NCI-H82 treated with DMSO at 0.1 percent for 48 hours (cell line): Measurements from ENCODE around the gene GADL1.

Experiments
- DNase-seq: peaks from one replicate; lab custom pipeline; 2025; ENCODE audit not compliant: unreplicated experiment; lab: John Stamatoyannopoulos, UW

The GADL1 gene

DNA sequence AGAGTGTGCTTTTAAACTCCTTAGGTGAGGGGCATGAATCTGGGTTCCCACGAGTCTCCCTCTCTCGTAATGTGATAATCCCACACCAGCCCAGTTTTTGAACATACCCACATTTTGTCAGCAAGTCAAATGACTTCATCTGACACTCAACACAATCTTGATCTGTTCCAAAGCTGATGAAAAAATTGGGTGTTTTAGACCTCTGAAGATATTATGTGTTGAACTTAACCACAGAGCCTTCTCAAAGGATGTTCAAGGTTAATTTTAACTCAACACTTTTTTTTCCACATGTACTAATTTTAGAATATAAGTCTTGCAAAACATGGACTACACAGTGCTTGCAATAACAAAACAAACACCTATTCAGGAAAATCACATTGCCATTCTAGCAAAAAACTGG, 164.9 kb downstream of the GADL1 start:
- no peak for DNase-seq

DNA sequence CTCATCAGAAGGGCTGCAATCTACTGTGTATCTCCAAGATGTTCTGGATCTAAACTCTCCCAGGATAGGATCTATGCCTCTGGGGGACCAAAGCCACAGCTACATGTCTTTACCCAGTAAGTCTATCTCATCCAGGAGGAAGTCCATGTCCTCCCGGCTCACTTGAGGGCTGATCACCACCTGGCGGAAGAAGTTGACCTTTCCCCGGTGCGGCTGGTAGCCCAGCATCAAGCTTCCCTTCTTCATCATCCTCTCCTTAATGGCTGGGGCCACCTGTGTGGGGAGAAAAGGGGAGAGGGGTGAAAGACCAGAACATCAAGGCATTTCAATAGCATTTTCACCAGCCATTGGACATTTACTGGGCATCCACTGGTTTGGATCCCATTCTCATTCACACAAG, 166.3 kb downstream of the GADL1 start:
- no peak for DNase-seq

DNA sequence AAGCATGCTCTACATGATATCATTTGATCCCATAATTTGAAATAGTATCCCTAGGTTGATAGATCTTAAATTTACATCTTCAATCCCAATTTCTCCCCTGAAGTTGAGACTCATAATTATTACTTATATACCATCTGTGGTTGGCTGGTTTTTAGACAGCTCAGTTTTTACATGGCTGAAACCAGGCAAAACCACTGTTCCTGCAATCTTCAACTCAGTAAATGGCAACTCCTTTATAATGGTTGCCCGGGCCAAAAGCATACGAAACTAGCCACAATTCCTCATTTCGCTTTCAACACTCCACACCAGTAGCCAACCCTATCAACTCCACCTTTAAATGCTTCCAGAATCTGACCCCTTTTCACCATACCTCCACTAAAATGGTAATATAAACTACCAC, 169.6 kb downstream of the GADL1 start:
- DNase-seq, result no peak

DNA sequence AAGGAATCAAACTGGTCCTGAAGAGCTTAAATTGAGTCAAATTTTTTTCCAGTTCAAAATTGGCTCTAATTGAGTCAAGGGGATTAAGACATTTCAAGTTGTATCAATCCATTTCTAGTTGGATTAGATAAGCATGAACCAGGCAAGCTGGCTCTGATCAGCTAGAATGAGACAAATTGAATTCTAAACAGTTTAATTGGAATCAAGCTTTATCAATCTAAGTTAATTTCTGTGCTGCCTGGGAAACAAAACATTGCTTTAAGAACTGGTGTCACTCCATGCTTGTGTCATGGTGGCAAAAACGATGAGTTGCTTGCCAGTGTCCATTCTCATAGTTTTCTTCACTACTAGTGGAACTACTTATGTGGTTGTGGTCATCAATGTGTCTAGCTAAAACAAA, 171.2 kb downstream of the GADL1 start:
- no peak for DNase-seq

DNA sequence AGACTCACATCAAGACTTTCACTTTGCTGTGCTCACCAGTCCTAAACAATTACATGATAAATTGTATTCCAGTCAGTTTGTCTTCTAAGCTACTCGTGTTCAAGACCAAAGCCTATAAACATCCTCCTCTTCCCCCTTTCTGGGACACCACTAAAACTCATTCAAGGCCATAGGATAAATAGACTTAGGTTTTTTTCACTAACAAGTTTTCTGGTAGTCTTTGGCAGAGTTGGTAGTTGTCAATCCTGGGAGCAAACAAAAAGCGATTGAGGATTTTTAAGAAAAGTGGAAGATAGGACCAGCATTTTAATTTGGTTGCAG, 173.2 kb downstream of the GADL1 start:
- no peak for DNase-seq

DNA sequence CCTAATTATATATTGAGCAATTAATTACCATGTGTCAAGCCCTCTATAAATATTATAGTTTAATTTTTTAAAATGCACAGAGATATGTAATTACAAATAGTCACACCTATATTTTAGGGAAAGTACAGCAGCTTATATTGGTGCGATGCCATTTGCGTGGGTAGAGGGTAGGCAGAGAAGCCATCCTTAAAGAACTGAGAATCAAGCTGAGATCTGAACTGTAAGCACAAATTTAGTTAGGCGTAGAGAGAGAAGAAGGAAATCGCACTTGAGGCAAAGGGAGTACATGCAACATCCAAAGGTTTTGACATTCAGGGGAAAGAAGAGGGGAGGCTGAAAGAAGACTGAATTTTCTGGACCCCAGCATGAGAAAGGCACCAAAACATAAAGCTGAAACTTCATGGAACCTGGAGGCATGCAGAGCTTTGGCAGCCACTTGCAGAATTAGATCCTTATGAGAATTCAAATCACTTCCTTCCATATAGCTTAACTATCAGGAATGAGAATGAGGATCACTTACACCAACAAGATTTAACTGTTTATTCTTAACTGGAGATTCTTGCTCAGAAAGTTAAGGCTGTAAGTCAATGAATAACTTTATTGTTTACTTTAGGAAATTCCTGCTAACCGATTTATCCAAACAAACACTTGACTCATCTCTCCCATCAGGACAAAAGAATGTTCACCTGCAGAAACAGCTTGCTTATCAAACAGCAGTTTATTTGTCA, 173.7 kb downstream of the GADL1 start:
- DNase-seq, result no peak

DNA sequence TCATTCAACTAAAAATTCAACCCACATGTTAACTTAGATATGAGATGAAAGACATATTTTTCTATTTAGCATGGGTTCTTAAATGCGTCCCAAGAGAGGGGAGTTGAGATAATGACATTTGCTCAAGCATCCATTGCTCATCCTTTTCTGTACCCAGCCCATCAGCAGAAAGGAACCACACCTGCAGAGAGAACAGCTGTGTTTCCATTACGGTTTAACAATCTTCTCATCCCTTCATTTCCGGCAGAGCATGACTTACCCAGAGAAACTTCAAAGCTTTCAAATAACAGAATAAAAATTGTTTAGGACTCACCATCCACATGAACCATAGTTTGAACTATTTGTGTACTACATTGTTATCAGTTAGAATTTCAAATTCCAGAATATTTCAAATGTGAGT, 174.9 kb downstream of the GADL1 start:
- no peak for DNase-seq

DNA sequence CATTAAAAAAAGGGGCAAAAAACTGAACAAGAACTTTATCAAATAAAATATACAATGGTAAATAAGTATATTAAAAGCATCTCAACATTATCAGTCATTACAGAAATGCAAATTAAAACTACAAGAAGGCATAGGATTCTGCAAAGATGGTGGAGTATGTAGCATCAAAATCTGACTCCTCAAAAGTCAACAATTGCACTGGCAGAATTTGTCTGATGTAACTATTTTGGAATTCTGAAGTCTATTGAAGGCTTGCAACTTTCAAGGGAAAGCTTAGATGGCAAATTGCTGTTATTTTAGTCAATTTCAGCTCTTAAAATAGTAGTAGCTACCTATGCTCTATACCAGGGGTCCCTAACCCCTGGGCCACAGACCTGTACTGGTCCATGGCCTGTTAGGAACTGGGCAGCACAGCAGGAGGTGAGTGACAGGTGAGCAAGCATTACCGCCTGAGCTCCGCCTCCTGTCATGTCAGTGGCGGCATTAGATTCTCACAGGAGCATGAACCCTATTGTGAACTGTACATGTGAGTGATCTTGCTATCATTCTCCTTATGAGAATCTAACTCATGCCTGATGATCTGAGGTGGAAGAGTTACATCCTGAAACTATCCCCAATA, 180.5 kb downstream of the GADL1 start:
- DNase-seq, result no peak

DNA sequence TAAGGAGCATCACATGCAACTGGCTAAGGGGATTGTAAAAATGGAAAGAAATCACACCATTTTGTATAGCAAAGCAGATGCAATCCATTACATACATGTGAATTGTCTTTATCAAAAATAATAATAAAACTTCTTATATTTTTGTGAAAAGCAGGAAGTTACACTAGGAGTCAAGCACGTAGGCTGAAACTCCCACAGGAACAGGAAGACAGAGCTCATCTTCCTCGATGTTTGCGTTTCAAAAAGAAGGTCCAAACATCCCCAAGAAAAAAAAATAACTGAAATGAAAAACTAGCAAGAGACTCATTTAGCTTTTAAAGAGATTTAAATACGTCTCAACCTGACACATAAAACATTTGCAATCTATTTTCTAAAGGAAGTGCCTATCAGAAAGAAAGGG, 181.5 kb downstream of the GADL1 start:
- no peak for DNase-seq

DNA sequence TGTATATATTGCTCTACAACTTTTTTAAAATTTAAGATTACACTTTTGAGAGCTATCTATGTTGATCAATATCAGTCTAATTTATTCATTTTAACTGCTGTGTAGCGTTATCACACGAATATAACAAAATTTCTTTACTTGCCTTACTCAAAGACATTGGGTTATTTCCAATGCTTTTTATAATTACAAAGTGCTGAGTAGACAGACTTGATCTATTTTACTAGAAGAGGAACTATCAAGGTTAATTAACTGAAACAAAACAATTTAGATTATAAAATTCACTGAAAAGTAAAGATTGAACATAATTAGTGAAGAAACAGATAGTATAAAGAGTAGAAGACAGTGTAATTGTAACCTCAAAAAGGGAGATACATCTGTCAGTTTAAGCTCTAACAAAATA, 182.6 kb downstream of the GADL1 start:
- no peak for DNase-seq

DNA sequence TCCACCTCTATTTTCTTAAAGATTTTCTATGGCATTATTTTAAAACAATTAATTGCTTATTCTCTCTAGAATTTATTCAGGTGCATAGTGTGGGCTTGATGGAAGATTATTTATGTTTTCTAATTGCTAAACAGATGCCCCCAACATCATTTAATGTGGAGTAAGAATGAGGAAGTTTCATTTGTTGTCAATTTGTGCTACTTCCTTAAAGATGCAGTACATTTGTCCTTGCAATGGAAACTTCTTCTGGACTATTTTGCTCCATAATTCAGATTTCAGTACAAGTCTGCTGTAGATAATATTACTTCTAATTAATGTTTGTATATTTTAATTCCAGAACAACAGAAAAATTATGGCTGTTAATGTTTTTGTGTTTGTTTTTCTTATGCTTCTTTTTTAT, 183.3 kb downstream of the GADL1 start:
- no peak for DNase-seq

DNA sequence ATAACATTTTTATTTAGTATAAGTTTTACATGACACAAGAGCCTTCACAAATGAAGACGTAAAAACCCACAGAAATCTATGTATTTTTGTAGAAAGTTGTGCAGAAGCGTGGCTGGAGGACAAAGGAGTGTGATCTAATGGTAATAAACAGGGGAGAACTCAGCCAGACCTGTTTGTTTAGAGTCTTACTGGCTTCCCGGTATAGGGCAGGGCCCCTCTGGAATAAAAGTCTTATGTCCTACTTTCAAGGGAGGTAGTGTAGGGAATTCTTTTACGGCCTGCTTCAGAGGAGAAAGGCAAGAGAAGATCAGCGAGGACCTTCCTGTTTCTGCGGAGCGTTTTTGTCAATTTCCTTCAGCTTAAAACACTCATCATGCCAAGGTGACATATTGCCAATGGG, 184.4 kb downstream of the GADL1 start:
- no peak for DNase-seq

DNA sequence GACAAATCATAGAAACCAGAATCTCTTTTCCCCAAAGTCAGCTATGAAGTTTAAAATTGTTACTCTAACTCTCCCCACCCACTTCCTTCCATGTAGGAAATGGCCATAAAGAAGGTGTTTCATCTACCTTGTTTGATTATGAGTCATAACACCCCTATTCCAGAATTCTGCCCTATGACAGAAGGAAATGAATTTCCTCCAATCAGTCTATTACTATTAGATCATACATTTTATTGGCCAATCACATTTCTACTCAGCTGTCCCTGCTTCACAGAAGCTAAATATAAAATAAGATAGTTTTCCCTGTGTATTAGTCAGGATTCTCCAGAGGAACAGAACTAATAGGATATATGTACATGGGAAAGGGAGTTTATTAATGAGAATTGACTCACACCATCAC, 186.0 kb downstream of the GADL1 start:
- no peak for DNase-seq

DNA sequence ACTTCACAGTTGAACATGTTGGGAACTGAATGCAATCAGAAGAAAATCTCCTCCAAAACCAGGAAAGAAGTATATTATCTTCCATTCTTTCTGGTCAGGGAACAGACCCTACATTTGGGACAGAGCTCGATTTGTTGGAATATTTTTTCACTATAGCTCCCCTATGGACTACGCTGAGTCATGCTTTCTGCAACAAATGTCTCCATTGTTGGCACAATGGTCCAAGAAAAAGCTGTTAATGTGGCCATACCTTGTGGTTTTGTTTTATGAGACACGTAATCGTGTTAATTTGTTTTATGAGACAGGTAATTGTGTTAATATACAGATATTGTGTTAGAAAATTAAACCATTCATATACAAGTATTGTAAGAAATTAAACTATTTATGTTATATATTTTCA, 186.6 kb downstream of the GADL1 start:
- no peak for DNase-seq

DNA sequence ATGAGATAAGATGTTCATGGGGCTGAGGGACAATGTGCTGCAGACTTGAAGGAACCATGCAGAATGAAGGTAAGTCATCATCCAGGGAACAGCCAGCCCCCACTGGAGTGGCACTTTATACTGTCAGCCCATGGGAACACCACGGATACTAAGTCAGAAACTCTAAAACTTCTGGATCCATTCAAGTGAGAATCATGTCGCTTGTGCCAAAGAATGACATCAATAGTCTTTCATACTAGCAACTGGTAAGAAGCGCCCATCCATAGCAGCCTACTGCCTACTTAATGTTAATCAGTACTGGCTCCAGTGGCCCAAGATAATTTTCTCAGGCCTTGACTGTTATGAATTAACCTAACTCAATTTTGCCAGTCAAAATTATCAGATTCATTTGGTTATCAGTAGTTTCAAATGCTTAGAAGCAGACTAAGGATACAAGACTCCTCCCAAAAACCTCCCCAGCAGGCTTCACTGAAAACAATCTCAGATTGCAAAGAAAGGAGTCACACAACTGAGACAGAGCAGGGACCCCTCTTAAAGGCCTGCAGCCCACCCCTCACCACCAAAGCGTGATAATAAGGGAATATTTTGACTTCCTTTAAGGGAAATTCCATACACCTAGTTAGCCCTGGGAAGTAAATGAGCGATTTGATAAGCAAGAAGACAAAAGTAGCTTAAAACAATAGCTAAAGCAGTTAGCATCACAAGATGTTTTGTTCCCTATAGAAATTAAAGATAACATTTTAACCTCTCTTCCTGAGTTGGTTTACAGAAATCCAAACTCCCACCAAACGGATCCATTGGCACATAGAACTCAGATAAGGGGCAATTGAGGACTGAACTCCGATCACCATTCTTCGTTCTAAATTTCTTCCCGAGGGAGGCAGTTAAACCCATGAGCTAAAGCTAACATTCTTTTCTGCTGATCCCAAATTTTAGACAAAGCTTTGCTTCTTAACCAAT, 189.2 kb downstream of the GADL1 start:
- no peak for DNase-seq

DNA sequence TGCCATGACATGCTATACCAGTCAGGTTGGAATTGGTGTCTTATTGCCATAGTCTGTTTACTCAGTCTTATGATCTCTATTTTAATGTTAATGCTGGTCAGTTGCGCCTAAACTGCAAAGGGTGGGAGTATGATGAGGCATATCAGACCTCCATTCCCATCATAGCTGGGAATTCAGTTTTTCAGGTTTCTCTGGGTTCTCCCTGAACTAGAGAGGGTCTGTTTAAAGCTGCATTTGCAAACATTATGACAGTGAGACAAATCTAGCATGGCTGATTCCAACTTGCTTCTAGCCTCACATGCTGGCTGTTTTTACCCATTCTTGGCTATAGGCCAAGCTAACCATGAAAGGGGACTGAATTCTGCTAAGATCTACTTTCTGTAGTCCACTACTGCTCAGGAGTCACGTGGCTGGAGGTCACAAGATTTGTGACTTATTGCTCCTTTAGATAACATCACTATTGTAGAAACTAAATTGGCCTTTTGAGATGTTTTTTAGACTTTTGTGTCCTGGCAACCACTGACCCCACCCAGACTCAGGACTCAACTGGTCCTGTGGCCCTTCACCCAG, 191.5 kb downstream of the GADL1 start:
- no peak for DNase-seq

DNA sequence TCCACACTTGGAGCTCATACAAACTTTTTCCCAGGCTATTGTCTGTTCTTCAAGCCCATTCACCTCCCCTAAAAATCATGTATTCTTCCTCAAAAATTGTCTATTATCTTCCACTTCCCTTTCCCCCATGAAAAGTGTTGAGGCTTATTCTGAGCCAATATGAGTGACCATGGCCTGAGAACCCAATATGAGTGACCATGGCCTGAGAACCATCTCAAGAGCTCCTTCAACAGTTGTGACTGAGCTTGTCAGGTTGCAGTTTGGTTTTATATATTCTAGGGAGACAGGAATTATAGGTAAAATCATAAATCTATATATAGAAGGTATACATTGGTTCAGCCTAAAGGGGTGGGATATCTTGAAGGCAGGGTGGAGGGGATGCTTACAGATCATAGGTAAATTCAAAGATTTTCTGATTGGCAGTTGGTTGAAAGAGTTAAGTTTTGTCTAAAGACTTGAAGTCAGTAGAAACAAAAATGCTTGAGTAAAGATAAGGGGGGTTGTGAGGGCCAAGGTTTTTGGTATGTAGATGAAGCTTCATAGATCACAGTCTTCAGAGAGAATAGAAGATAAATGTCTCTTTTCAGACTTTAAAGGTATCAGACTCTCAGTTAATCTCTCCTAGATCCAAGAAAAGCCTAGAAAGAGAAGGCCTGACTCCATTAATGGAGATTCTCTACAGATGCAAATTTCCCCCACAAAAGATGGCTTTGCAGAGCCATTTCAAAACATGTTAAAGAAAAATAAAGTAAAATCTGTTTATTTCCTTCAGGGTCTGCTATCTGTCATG, 192.2 kb downstream of the GADL1 start:
- DNase-seq, result no peak

DNA sequence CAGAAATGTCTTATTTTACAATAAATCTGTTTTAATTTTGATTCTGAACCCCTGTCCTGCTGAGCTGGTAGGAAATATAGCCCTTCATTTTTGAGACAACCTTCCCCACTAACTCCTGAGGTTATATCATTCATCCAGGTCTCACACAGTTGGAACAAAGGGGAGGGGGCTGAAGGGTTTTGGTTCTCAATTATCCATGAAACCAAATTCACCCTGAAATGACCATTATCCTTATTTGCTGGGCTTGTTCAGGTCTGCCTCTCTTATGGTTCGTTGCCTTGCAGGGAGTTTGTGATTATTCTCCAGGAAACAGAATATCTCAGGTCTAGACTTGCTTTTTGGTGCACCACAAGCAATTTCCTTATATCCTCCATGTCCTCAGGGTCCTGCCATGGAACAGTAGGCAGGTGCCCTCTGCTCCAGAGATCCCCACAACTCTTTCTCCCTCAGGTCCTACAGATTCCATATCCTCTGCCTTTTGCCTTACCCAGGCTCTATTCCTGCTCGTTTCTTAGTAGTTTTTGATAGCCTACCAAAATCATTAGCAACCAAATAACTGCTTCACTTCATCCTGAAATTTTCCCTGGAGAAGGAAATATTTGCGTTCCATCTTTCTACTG, 193.6 kb downstream of the GADL1 start:
- no peak for DNase-seq

DNA sequence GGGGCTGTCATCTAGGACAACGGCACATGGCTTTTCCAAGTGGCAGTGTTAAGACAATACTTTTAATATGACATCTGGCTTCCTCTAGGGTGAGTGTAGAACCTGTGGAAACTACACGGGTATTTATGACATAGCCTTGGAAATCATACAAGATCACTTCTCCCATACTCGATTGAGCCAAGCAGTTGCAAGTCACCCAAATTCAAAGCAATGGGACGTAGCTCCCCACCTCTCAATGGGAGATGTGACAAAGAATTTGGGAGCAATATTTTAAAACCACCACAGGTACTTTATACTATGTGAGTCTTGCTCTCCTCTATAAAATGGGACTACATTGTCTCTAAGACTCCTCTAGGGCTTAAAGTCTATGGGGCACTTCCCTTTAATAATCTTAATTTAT, 194.5 kb downstream of the GADL1 start:
- DNase-seq, result no peak

DNA sequence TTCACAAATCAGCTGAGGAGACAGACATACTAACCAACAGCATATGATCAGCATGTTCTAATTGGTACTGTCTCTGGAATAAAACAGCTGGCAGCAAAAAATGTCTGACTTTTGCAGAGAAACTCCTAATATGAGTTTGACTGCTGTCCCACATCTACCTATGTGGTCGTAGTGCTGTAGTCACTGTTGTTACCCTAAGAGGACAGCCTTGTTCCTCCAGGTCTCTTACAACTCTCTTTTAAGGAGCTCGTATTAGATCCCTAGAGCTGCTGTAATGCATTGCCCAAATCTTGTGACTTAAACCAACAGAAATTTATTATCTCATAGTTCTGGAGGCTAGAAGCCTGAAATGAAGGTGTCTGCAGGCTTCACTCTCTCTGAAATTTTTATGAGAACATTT, 195.9 kb downstream of the GADL1 start:
- no peak for DNase-seq

DNA sequence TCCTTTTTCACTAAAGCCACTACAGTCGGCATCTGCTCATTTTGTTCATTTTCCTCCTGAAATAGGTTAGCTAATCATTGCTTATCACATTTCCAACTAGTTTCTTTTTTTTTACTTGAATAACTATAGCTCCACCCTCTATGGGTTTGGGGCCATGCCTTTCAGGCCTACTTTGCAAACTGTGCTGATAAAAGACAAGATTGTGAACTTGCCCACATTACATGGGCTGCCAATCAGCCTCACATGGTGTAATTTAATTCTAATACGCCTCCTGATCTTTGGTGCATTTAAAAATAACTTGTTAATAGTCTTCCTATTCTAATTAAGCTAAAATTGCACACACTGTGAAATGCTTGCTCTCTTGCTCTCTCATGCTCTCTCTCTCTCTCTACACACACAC, 197.6 kb downstream of the GADL1 start:
- DNase-seq, result no peak
